H1 (cell line): ENCODE measurements around the gene PAOX. TPM values are rescaled to one million over a fixed set of nuclear protein-coding genes. Genes with fewer than 3 reads are reported as not detected.

Source experiments
- CTCF ChIA-PET: fragments of 300-600 bp; sonication (Branson Sonifier 250); formaldehyde crosslinking; loops from one replicate; lab custom pipeline; 2021; ENCODE audit not compliant: partially characterized antibody; lab: Charles Lee
- POLR2A ChIA-PET: fragments of 300-600 bp; sonication (Branson Sonifier 250); formaldehyde crosslinking; loops from one replicate; lab custom pipeline; 2021; ENCODE audit warnings: inconsistent platforms; ENCODE audit not compliant: partially characterized antibody; lab: Charles Lee
- DNase-seq, 2 experiments: peaks; one replicate each; pipeline versions ENCODE4 v3.0.0 to v3.0.0-alpha.2; 2010 to 2022; ENCODE audit warnings: low spot score in 2 of 2, low read depth in 1 of 2, mixed read lengths in 1 of 2
- FAIRE-seq: peaks from 2 replicates; lab custom pipeline; 2011; peaks lifted over from hg19 to GRCh38; lab: Jason Lieb, UNC
- H2AFZ ChIP-seq: 2 replicates; pipeline ENCODE4 v1.8.1; 2012; ENCODE audit warnings: low read length, inconsistent platforms
- H2AK5ac ChIP-seq: 2 replicates; pipeline ENCODE4 v1.6.1; 2013; ENCODE audit warnings: low read depth, low read length
- H2BK120ac ChIP-seq: replicated peaks from 2 replicates; pipeline ENCODE3; 2013; ENCODE audit warnings: low read depth, low read length, inconsistent platforms
- H2BK12ac ChIP-seq: 2 replicates; pipeline ENCODE4 v1.6.1; 2013; ENCODE audit warnings: low read depth, low read length
- H2BK15ac ChIP-seq: 2 replicates; pipeline ENCODE4 v1.6.1; 2013; ENCODE audit warnings: low read length
- H2BK20ac ChIP-seq: 2 replicates; pipeline ENCODE4 v1.6.1; 2013; ENCODE audit warnings: low read length
- H2BK5ac ChIP-seq: 2 replicates; pipeline ENCODE4 v1.6.1; 2013; ENCODE audit warnings: low read depth, low read length
- H3K14ac ChIP-seq: 2 replicates; pipeline ENCODE4 v1.6.1; 2013; ENCODE audit warnings: inconsistent platforms; ENCODE audit not compliant: insufficient read length
- H3K18ac ChIP-seq: 2 replicates; pipeline ENCODE4 v1.6.1; 2013; ENCODE audit warnings: low read length; ENCODE audit errors: extremely low read depth
- H3K23ac ChIP-seq: 2 replicates; pipeline ENCODE4 v1.6.1; 2013; ENCODE audit warnings: inconsistent platforms; ENCODE audit not compliant: insufficient read length
- H3K23me2 ChIP-seq: 2 replicates; pipeline ENCODE4 v1.6.1; 2013; ENCODE audit warnings: low read depth, low read length
- H3K27ac ChIP-seq: 2 replicates; pipeline ENCODE4 v1.6.1; 2011; ENCODE audit warnings: low read depth, low read length, inconsistent platforms
- H3K27me3 ChIP-seq, 4 experiments: replicated peaks in 1 of 4; 1 replicate in 1 of 4; 2 replicates in 3 of 4; pipeline versions ENCODE4 v1.6.1 to v1.8.1; 2011 to 2013; ENCODE audit warnings: low read length in 3 of 4, mild to moderate bottlenecking in 3 of 4, inconsistent platforms in 2 of 4, mixed read lengths in 2 of 4, moderate library complexity in 1 of 4; ENCODE audit not compliant: control insufficient read depth in 3 of 4, insufficient read depth in 3 of 4; ENCODE audit errors: extremely low read depth in 1 of 4
- H3K36me3 ChIP-seq, 4 experiments: 2 replicates each; pipeline versions ENCODE4 v1.6.1 to v1.8.1; 2011 to 2013; ENCODE audit warnings: mild to moderate bottlenecking in 4 of 4, low read length in 3 of 4, moderate library complexity in 2 of 4, control low read depth in 1 of 4, inconsistent platforms in 1 of 4; ENCODE audit not compliant: insufficient read depth in 4 of 4, control insufficient read depth in 2 of 4
- H3K4ac ChIP-seq: replicated peaks from 2 replicates; pipeline ENCODE3; 2013; ENCODE audit warnings: low read length, low read depth, mixed read lengths, inconsistent platforms; ENCODE audit not compliant: insufficient read length
- H3K4me1 ChIP-seq, 4 experiments: replicated peaks in 1 of 4; 1 replicate in 1 of 4; 2 replicates in 3 of 4; pipeline versions ENCODE4 v1.6.1 to v1.8.1; 2011 to 2013; ENCODE audit warnings: low read length in 3 of 4, inconsistent platforms in 2 of 4, mixed read lengths in 1 of 4; ENCODE audit not compliant: insufficient read depth in 4 of 4, control insufficient read depth in 3 of 4
- H3K4me2 ChIP-seq, 2 experiments: 2 replicates each; pipeline versions ENCODE4 v1.6.1 to v1.8.1; 2011 to 2013; ENCODE audit warnings: low read depth in 2 of 2, low read length in 2 of 2, control low read depth in 1 of 2, inconsistent platforms in 1 of 2, mild to moderate bottlenecking in 1 of 2; ENCODE audit not compliant: insufficient read depth in 1 of 2
- H3K4me3 ChIP-seq, 4 experiments: fragments of 200-600, 300-600 bp in 1 of 4; sonication (generic), shearing (Covaris generic), sonication (Bioruptor Twin) in 1 of 4; 2 replicates each; pipeline versions ENCODE4 v1.5.1 to v1.8.1; 2011 to 2016; ENCODE audit warnings: low read length in 4 of 4, low read depth in 3 of 4, control low read depth in 2 of 4, inconsistent platforms in 2 of 4, mild to moderate bottlenecking in 2 of 4, mixed read lengths in 1 of 4, moderate library complexity in 1 of 4; ENCODE audit not compliant: insufficient read depth in 2 of 4; ENCODE audit errors: extremely low read depth in 1 of 4
- H3K56ac ChIP-seq: replicated peaks from 2 replicates; pipeline ENCODE3; 2013; ENCODE audit warnings: low read depth, mild to moderate bottlenecking, mixed read lengths, low read length, inconsistent platforms; ENCODE audit not compliant: insufficient read length
- H3K79me1 ChIP-seq: 2 replicates; pipeline ENCODE4 v1.6.1; 2013; ENCODE audit warnings: low read depth, low read length, control low read depth
- H3K79me2 ChIP-seq, 2 experiments: 2 replicates each; pipeline versions ENCODE4 v1.6.1 to v1.8.1; 2012 to 2013; ENCODE audit warnings: low read length in 2 of 2, mild to moderate bottlenecking in 2 of 2, inconsistent platforms in 1 of 2; ENCODE audit not compliant: insufficient read depth in 2 of 2, control insufficient read depth in 1 of 2
- H3K9ac ChIP-seq, 4 experiments: replicated peaks in 1 of 4; 1 replicate in 1 of 4; 2 replicates in 3 of 4; pipeline versions ENCODE4 v1.6.1 to v1.8.1; 2011 to 2013; ENCODE audit warnings: low read depth in 3 of 4, low read length in 3 of 4, control low read depth in 2 of 4, mild to moderate bottlenecking in 2 of 4, moderate library complexity in 2 of 4, inconsistent platforms in 1 of 4; ENCODE audit errors: extremely low read depth in 1 of 4
- H3K9me3 ChIP-seq, 2 experiments: 2 replicates each; pipeline versions ENCODE4 v1.6.1 to v1.8.1; 2012 to 2013; ENCODE audit warnings: mild to moderate bottlenecking in 2 of 2, moderate library complexity in 2 of 2, control low read depth in 1 of 2, inconsistent platforms in 1 of 2, low read depth in 1 of 2, low read length in 1 of 2, mixed read lengths in 1 of 2; ENCODE audit not compliant: insufficient read depth in 2 of 2
- H4K20me1 ChIP-seq, 2 experiments: replicated peaks in 1 of 2; 2 replicates each; pipeline versions ENCODE3 to v1.8.1; 2011 to 2013; ENCODE audit warnings: inconsistent platforms in 2 of 2, low read length in 2 of 2, mild to moderate bottlenecking in 1 of 2; ENCODE audit not compliant: insufficient read depth in 2 of 2, control insufficient read depth in 1 of 2
- H4K5ac ChIP-seq: 2 replicates; pipeline ENCODE4 v1.6.1; 2013; ENCODE audit warnings: low read length, low read depth, mixed read lengths, inconsistent platforms; ENCODE audit not compliant: insufficient read length
- H4K8ac ChIP-seq: 2 replicates; pipeline ENCODE4 v1.8.0; 2013; ENCODE audit warnings: mild to moderate bottlenecking, moderate library complexity, low read length, inconsistent platforms; ENCODE audit not compliant: insufficient read depth; ENCODE audit errors: extremely low read depth
- H4K91ac ChIP-seq: replicated peaks from 2 replicates; pipeline ENCODE3; 2013; ENCODE audit warnings: low read length, mixed read lengths, inconsistent platforms; ENCODE audit not compliant: insufficient read length
- ATF3 ChIP-seq: IDR thresholded peaks from 2 replicates; pipeline ENCODE4 v1.6.1; 2011; ENCODE audit warnings: low read depth, mild to moderate bottlenecking, low read length; ENCODE audit not compliant: insufficient read depth
- CBX8 ChIP-seq: fragments of 300-800, 300-1000 bp; sonication (generic); IDR thresholded peaks from 2 replicates; pipeline ENCODE4 v1.7.1; 2016; ENCODE audit warnings: low read depth, low read length, borderline replicate concordance
- CHD2 ChIP-seq: IDR thresholded peaks from 2 replicates; pipeline ENCODE4 v1.6.1; 2012; ENCODE audit warnings: low read length, improper control_type of control experiment
- CTBP2 ChIP-seq: IDR thresholded peaks from 2 replicates; pipeline ENCODE4 v1.7.0; 2011; ENCODE audit warnings: borderline replicate concordance, mild to moderate bottlenecking, moderate library complexity, mixed read lengths, low read length; ENCODE audit not compliant: insufficient read depth, insufficient read length
- EGR1 ChIP-seq: IDR thresholded peaks from 2 replicates; pipeline ENCODE4 v1.6.1; 2011; ENCODE audit warnings: low read depth, low read length, borderline replicate concordance
- KDM5A ChIP-seq: fragments of 200-600 bp; IDR thresholded peaks from 2 replicates; pipeline ENCODE4 v1.7.1; 2012; ENCODE audit warnings: mild to moderate bottlenecking, low read length, inconsistent platforms, mixed read lengths
- RNF2 ChIP-seq: fragments of 200-900, 300-1000 bp; sonication (generic); IDR thresholded peaks from 2 replicates; pipeline ENCODE4 v1.7.1; 2016; ENCODE audit warnings: borderline replicate concordance, low read depth, mild to moderate bottlenecking, antibody characterized with exemption, low read length; ENCODE audit not compliant: poor library complexity, severe bottlenecking; ENCODE audit errors: missing control alignments
- SUZ12 ChIP-seq: fragments of 200-600 bp; sonication (generic); IDR thresholded peaks from 2 replicates; pipeline ENCODE4 v1.6.1; 2012; ENCODE audit warnings: mild to moderate bottlenecking, inconsistent platforms, low read length, moderate library complexity, mixed read lengths
- ZNF274 ChIP-seq: IDR thresholded peaks from 2 replicates; pipeline ENCODE4 v1.7.0; 2012; ENCODE audit warnings: low read length, borderline replicate concordance; ENCODE audit errors: extremely low read depth
- WGBS, 2 experiments: shearing (Covaris generic) in 1 of 2; methylation state at CpG; one replicate each; pipeline versions ENCODE4 v1.1.6 to v1.1.7; 2013 to 2015; ENCODE audit warnings: low lambda C conversion rate in 2 of 2, mixed read lengths in 2 of 2, inconsistent platforms in 1 of 2, low coverage in 1 of 2, missing lambda C conversion rate in 1 of 2; ENCODE audit not compliant: insufficient replicate concordance in 2 of 2, insufficient coverage in 1 of 2, insufficient read length in 1 of 2; ENCODE audit errors: extremely low coverage in 1 of 2, missing lambda C conversion rate in 1 of 2; 5-methylcytosine and 5-hydroxymethylcytosine counted together
- polyA plus RNA-seq, 7 experiments: library from polyadenylated mRNA; depleted of rRNA in 3 of 7; stranded (reverse) in 5 of 7; unstranded in 2 of 7; fragments of >200 nt in 5 of 7; fragments of 200-250 nt in 2 of 7; gene quantifications; 1 replicate in 5 of 7; 2 replicates in 1 of 7; 4 replicates in 1 of 7; pipeline versions ENCODE4 v1.2.1 to v1.2.3, GENCODE V29; 2011 to 2013; ENCODE audit warnings: missing spikeins in 2 of 7, mixed read lengths in 2 of 7
- total RNA-seq: library from RNA; stranded (reverse); fragmentation: NEBNext Ultra II Directional; extraction: Animal tissue kit (Norgen Biotek cat#: 25700); gene quantifications from 2 replicates; pipeline ENCODE4 v1.2.1, GENCODE V29; 2021
- TF ChIP-seq, protein P1 (sequence below): IDR thresholded peaks from 2 replicates; pipeline ENCODE4 v1.6.1; 2012; ENCODE audit warnings: inconsistent platforms

PAOX gene
- total and polyA plus RNA-seq, 2 of the 8 experiments (the other 6 are each of a cell fraction or from before 2014, with no cell fraction given): 3.7 to 4.3 TPM

DNA sequence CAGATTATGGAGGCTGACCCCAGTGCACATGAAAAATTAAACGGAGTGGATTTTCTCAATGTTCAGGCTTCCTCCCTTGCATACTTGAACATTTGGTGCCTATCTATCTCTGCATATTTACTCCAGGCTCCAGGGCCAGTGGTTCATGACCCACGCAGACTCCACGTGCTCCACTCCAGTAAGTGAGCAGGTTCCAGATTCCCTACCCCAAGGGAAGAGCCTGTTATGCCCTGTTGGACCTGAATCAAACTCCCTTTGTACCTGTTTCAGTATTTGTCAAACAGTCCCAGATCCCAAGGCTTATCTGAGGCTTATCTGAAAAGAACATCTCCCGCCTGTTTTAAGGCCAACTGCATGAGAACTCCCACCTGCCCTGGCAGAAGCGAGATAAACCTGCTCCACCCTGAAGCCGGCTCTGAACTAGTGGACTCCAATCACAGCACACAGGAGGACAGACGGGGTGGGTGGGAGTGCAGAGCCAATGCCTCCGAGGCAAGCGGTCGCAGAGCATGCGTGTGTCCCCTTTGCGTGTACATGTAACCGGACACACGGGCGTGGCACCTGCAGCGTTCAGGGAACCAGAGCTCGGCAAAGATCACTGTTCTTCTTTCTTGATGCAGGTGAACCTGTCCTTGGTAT lies 19.0 kb upstream of the PAOX start:
- peaks cover 0 to 19% (median 7%) of the 10 kb centered on the region in 4 experiments; a peak in 5 of 7 replicates for H3K27me3 ChIP-seq
- H2BK20ac ChIP-seq: no peak overlapping the region
- no peak overlapping the region for H3K4ac ChIP-seq
- H3K23me2 ChIP-seq: peaks cover 6% of the 10 kb centered on the region; the same call in 1 of the 2 replicates
- no peak overlapping the region for H2BK5ac ChIP-seq
- H3K4me3 ChIP-seq: no peak overlapping the region
- ChIA-PET POLR2A (interaction anchor here (1.3 to 3.0 kb wide), 5 partner anchors 8 to 36 kb away, joined by 3 to 9 read pairs (median 8); partner anchors contain the start of genes ECHS1 and PRAP1), CTCF (interaction anchor here (1.4 to 2.5 kb wide), 3 partner anchors 9 to 13 kb away, joined by 5 to 13 read pairs (median 5); partner anchors contain the start of gene PRAP1)
- H2AFZ ChIP-seq: no peak overlapping the region
- H3K9me3 ChIP-seq: no peaks in the 10 kb centered on the region
- no peak overlapping the region for H4K8ac ChIP-seq
- H3K56ac ChIP-seq: no peak overlapping the region
- H3K36me3 ChIP-seq: peaks cover 4 to 21% (median 16%) of the 10 kb centered on the region in 4 experiments
- H4K20me1 ChIP-seq: peaks cover 6 to 16% of the 10 kb centered on the region in 2 experiments
- FAIRE-seq: no peak
- no peak overlapping the region for H2BK15ac ChIP-seq
- no peak for DNase-seq
- H2AK5ac ChIP-seq: no peak overlapping the region
- no peak overlapping the region for H4K5ac ChIP-seq
- H3K9ac ChIP-seq: no peak overlapping the region
- no peak overlapping the region for H3K27ac ChIP-seq
- H2BK120ac ChIP-seq: no peak overlapping the region
- H2BK12ac ChIP-seq: no peak overlapping the region
- H3K23ac ChIP-seq: no peak overlapping the region
- peaks cover 0 to 6% (median 3%) of the 10 kb centered on the region in 4 experiments; a peak in 3 of 7 replicates for H3K4me1 ChIP-seq
- no peaks in the 10 kb centered on the region; the same call in 1 of the 2 replicates for H3K79me1 ChIP-seq
- no peak overlapping the region for H3K18ac ChIP-seq
- no peaks in the 10 kb centered on the region for H3K79me2 ChIP-seq
- H3K14ac ChIP-seq: no peak overlapping the region
- no peak overlapping the region for H4K91ac ChIP-seq
- 89% methylated on average over 17 of the region's 17 CpGs; no CpG with 5 or more reads in 1 of the 2 experiments for WGBS, 2 experiments
- H3K4me2 ChIP-seq: no peak overlapping the region
- no peak for TF ChIP-seq CBX8
- no peak for TF ChIP-seq ZNF274
- TF ChIP-seq, protein P1, sequence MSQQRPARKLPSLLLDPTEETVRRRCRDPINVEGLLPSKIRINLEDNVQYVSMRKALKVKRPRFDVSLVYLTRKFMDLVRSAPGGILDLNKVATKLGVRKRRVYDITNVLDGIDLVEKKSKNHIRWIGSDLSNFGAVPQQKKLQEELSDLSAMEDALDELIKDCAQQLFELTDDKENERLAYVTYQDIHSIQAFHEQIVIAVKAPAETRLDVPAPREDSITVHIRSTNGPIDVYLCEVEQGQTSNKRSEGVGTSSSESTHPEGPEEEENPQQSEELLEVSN: no peak
- no peak for TF ChIP-seq ATF3
- TF ChIP-seq EGR1: no peak
- TF ChIP-seq RNF2: no peak
- no peak for TF ChIP-seq CHD2
- no peak for TF ChIP-seq SUZ12
- TF ChIP-seq KDM5A: no peak
- TF ChIP-seq CTBP2: no peak
